ENCODE results near the gene HERC4.
"Not testable (repeated sequence)": the region's sequence is repeated elsewhere in the genome, so short reads cannot be mapped to it uniquely, and the experiment has no call there.

Gene HERC4

GRCh38 chr10:67936416-67936815 is 138.7 kb downstream of the HERC4 start:
- no peak for DNase-seq

GRCh38 chr10:67935223-67935622 is 139.9 kb downstream of the HERC4 start:
- DNase-seq = no peak

- no peak for DNase-seq
These were observed 140.7 kb downstream of the HERC4 start for GRCh38 chr10:67934336-67934735.

GRCh38 chr10:67933199-67933598 is 141.9 kb downstream of the HERC4 start:
- no peak for DNase-seq

- DNase-seq = no peak
These were observed 148.1 kb downstream of the HERC4 start for GRCh38 chr10:67926951-67927350.

GRCh38 chr10:67925449-67926005 is 149.6 kb downstream of the HERC4 start:
- DNase-seq = no peak

- DNase-seq = no peak
These were observed 150.9 kb downstream of the HERC4 start for GRCh38 chr10:67924136-67924535.

GRCh38 chr10:67923551-67923950 is 151.5 kb downstream of the HERC4 start:
- DNase-seq = no peak

GRCh38 chr10:67921065-67921464 is 154.0 kb downstream of the HERC4 start:
- no peak for DNase-seq

GRCh38 chr10:67917679-67918078 is 157.4 kb downstream of the HERC4 start:
- DNase-seq = no peak

GRCh38 chr10:67917169-67917568 is 157.9 kb downstream of the HERC4 start:
- no peak for DNase-seq

- no peak for DNase-seq
These were observed 160.2 kb downstream of the HERC4 start for GRCh38 chr10:67914777-67915340.

GRCh38 chr10:67912331-67912946 is 162.6 kb downstream of the HERC4 start:
- DNase-seq = no peak

GRCh38 chr10:67903581-67903980 is 171.5 kb downstream of the HERC4 start:
- DNase-seq = no peak

GRCh38 chr10:67893637-67894036 is 181.4 kb downstream of the HERC4 start:
- no peak for DNase-seq

GRCh38 chr10:67884842-67885670 is 190.0 kb downstream of the HERC4 start:
- DNase-seq = peak; percentile 71

GRCh38 chr10:67884313-67884841 is 190.7 kb downstream of the HERC4 start, which contains the start of gene SIRT1:
TSS of gene SIRT1 (plus strand) at chr10:67884656. CDS start at chr10:67884722, 66 bp downstream.
- peak; percentile 97 for DNase-seq

GRCh38 chr10:67883710-67884312 is 191.3 kb downstream of the HERC4 start:
- DNase-seq = no peak

GRCh38 chr10:67878133-67878532 is 196.9 kb downstream of the HERC4 start:
- DNase-seq = no peak

- DNase-seq = not testable (repeated sequence)
These were observed 197.7 kb downstream of the HERC4 start for GRCh38 chr10:67877421-67877820.

- DNase-seq = no peak
These were observed 199.5 kb downstream of the HERC4 start for GRCh38 chr10:67875340-67876238.
